Endometrial microvascular endothelial cells (primary cell): ENCODE data around the gene CHCT1. TPM values are rescaled to one million over a fixed set of nuclear protein-coding genes. Genes with fewer than 3 reads are reported as not detected.

ENCODE experiments used
- in situ Hi-C: cut with HindIII; loops from 2 replicates; pipeline ENCODE4 v1.10.0; 2017; ENCODE audit warnings: low sequenced_read_pairs, low pct_unique_long_range_greater_than_20kb; ENCODE audit errors: inconsistent ontology term
- total RNA-seq: library from RNA; depleted of rRNA; stranded (reverse); fragments of >200 nt; gene quantifications from one replicate; pipeline ENCODE4 v1.2.3, GENCODE V29; 2015; ENCODE audit errors: inconsistent ontology term

CHCT1 gene
- total RNA-seq, 1 donor from 2014 or later, result not detected

DNA sequence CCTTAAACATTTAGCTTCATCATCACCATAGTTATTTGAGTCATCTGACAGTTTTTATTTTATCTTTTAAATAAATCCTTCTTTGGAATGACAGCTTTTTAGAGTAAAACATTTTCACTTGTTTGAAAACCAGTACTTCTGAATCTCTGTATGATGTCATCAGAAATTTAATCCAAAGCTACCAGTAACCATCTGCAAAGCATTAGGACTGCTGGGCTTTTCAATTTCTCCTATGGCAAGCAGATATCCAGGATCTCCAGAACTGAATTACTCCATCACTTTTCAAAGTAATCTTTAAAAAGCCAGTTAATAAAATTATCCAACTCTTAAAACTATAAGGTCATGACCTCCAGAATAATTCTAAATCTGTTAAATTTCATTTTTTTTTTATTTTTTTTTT, 51.5 kb downstream of the CHCT1 start:
- in situ Hi-C loops, result loop anchor here (10.0 kb wide), 1 partner anchor 51 kb away; the partner anchor contains the start of gene APPBP2

Other genes with a start within 250 kb of the CHCT1 start
- gene USP32, start 30.4 kb upstream of the CHCT1 start, total RNA-seq, result 27.8 TPM
- 44.1 TPM for gene APPBP2, start 103.8 kb downstream of the CHCT1 start, total RNA-seq
- 27.2 TPM for gene PPM1D, start 177.7 kb downstream of the CHCT1 start, total RNA-seq